Measurements from ENCODE around the gene ABCC6.

Gene ABCC6

GRCh38 chr16:16139806-16140205 is 83.5 kb downstream of the ABCC6 start:
- FAIRE-seq: no peak

GRCh38 chr16:16139061-16139460 is 84.2 kb downstream of the ABCC6 start:
- no peak for FAIRE-seq

DNA sequence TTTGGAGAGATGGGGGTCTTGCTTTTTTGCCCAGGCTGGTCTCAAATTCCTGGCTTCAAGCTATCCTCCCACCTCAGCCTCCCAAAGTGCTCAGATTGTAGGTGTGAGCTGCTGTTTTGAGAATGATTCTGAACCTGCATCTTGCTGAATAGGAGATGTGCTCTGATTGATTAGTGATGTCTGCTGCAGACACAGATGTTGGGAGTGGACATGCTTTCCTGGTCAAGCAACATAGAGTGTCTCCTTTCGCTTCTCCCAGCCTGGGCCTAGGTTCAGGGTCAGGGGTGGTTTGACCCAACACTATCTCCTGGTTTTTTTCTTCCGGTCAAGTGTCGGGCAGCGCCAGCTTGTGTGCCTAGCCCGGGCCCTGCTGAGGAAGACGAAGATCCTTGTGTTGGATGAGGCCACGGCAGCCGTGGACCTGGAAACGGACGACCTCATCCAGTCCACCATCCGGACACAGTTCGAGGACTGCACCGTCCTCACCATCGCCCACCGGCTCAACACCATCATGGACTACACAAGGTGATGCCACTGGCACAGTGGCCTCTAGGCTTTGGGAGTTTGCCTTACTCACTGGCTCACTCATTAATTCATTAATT is 85.2 kb downstream of the ABCC6 start:
- no peak for FAIRE-seq

GRCh38 chr16:16137110-16137509 is 86.2 kb downstream of the ABCC6 start:
- FAIRE-seq: no peak

DNA sequence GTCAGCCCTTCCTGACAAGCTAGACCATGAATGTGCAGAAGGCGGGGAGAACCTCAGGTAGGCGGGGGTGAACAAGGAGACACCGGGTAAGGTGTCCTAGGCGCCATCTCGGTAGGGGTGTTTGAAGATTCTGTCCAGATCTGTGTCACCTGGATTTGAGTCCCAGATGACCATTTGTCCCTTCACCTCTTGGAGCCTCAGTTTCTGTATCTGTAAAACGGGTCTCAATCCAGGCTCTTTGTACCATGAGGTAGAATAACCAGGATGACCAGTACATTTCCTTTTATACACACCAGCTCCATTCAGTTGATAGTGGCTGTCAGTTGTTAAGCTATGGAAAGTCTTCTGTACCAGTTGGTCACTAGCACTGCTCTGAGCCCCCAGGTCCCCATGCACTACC is 86.7 kb downstream of the ABCC6 start:
- no peak for FAIRE-seq

DNA sequence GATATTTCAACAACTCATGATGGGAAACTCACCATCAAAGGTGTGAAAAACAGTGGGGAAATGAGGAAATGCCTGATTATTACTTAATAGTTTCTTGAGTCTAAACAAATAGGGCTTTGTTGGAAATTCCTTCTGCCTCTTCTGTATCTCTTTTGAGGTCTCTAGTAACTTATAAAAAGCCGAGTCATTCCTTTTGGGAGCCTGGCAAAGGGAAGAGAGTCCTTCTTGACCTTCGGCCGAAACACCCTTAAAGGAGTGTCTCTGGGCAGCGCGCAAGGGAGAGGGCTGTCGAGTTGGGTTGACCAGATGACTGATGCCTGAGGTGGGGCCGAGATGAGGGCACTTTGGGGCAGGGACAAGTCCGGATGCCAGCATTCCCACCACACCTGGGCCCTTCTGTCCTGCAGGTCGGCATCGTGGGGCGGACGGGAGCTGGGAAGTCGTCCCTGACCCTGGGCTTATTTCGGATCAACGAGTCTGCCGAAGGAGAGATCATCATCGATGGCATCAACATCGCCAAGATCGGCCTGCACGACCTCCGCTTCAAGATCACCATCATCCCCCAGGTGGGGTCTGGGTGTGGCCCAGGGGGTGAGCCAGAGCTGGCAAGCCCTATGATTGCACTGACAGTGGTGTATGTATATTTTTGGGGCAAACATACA is 89.2 kb downstream of the ABCC6 start:
- no peak for FAIRE-seq

DNA sequence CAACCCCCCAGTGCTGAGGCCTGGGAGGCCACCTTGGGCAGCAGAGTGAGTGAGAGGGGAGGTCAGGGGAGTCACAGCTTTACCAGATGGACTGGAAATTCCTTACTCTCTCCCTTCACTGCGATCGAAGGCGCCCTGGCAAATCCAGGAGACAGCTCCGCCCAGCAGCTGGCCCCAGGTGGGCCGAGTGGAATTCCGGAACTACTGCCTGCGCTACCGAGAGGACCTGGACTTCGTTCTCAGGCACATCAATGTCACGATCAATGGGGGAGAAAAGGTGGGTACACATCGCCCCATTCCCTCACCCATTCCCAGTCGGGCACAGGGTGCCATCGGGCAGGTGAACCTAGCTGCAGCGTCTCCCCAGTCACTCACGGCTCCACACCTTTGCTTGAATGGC is 91.6 kb downstream of the ABCC6 start:
- no peak for FAIRE-seq

DNA sequence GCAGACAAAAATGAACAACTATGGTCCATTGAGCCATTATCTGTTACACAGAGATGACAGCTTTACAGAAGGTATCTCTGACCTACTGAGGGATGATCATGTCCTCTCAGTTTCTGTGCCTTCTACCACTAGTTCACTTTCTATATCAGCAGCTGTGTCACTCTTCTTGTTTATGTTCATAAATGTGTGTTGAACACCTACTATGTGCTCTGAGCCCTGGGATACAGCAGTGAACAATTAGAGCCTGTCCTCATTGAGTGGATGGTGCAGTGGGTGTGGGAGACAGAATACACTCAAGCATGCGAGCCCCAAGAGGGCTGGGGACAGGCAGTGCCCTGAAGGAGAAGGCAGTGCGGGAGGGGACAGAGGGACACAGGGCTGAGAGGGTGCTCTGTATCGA is 92.1 kb downstream of the ABCC6 start:
- no peak for FAIRE-seq

GRCh38 chr16:16127469-16128116 is 95.7 kb downstream of the ABCC6 start:
- FAIRE-seq: peak; percentile 81

GRCh38 chr16:16126896-16127295 is 96.4 kb downstream of the ABCC6 start:
- FAIRE-seq: no peak

DNA sequence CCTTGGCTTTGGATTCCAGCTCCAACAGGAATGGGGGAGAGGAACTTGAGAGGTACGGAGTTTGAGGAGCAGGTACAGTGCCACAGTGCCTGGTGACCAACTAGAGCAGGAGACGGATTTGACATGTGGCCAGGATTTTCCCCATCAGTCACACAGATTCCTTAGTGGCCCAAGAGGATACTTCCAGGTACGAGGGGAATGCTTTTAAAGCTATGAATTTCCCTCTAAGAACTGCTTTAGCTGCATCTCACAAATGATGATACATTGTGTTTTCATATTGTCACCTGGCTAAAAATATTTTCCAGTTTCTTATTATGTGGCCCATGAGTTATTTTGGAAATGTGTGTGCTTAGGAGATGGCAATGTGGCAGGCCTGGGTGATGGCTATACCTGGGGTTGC is 98.3 kb downstream of the ABCC6 start:
- no peak for FAIRE-seq

DNA sequence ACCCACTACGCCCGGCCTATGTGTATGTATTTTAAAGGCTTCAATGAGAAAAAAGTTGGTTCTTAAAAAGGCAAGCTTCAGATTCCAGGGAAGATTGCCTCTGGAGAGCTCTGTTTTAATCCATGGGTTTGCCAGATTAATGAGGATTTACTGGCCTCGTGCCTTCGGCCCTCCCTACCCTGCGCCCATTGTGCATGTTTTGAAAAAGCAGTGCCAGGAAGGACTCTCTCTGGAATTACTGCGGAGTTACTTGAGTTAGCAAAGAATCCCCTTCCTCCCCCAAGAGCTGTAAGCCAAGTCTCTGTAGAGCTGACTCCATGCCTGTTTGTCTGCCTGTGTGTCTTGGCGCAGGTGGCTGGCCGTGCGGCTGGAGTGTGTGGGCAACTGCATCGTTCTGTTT is 98.9 kb downstream of the ABCC6 start:
- FAIRE-seq: no peak

GRCh38 chr16:16122264-16122663 is 101.0 kb downstream of the ABCC6 start:
- FAIRE-seq: no peak

DNA sequence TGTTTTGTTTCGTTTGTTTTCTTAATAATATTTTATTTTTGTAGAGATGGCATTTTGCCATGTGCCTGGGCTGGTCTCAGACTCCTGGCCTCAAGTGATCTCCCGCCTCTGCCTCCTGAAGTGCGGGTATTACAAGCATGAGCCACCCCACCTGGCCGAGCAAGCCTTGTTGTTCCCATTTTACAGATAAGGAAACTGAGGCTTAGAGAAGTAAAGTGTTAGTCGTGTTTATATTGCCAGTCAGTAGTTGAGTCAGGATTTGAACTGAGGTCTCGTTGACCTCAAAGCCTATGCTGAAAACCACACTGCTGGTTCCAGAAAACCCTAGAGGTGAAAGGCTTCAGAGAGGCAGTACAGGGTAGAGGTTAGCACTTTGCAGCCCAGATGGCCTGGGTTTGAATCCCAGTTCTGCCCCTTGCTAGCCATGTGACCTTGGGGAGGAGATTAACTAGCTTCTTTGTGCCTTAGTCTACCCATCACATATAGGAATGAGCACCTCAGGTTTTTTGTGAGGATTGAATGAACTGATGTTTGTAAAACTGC is 102.0 kb downstream of the ABCC6 start:
- FAIRE-seq: no peak

- FAIRE-seq: no peak
Observed at GRCh38 chr16:16120382-16121184, 102.7 kb downstream of the ABCC6 start.

DNA sequence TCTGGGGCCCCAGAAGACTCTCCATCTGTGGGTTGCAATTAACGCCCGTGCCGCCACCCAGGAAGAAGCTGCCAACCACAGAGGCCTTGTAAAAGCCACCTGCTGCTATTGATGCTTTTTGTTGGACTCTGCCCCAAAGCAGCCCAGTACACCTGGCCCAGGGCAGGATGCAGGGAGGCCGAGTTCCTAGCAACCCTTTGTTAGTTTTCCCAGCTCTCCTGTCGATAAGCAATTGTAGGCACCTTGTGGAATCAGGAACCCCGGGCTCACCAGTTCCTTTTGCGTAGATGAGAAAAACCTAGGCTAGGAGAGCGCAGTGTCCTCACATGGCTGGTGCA is 103.3 kb downstream of the ABCC6 start:
- FAIRE-seq: no peak

GRCh38 chr16:16118337-16118736 is 105.0 kb downstream of the ABCC6 start:
- no peak for FAIRE-seq

DNA sequence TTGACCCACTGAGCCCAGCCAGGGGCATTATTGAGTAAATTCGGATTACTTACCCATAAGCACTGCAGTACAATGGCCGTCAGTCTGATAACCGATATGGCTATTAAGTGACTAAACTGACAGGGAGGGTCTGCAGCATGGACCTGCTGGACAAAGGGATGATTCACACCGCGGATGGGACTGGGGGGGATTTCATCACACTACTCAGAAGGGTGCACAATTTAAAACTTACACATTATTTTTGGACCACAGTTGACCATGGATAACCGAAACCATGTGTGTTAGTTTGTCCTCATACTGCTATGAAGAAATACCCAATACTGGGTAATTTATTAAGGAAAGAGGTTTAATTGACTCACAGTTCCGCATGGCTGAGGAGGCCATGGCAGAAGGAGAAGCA is 106.5 kb downstream of the ABCC6 start:
- FAIRE-seq: no peak

GRCh38 chr16:16113076-16113475 is 110.2 kb downstream of the ABCC6 start:
- FAIRE-seq: no peak

DNA sequence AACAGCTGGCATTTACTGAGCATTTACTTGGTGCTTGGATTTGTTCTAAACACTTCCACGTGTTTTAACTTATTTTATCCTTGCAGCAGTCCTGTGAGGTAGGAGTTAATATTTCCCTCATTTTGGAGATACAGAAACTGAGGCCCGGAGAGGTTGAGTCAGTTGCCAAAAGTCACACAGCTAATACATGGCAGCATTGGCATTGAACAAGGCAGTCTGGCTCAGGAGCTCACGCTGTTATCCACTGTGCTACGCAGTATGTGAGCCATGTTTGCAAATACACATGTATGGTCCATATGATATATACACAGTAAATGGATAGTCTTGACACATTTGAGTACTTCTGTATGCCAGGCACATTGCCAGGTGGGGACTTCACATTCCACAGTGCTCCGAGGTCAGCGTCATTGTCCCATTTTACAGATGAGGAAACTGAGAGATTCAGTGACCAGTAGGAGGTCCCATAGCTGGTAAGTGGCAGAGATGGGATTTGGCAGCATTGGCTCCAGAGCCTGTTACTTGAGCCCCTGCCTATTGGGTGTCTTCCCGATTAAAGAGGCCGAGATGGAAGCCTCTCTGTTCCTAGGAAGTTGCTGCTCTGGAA is 110.7 kb downstream of the ABCC6 start:
- no peak for FAIRE-seq

GRCh38 chr16:16111639-16112038 is 111.7 kb downstream of the ABCC6 start:
- no peak for FAIRE-seq

DNA sequence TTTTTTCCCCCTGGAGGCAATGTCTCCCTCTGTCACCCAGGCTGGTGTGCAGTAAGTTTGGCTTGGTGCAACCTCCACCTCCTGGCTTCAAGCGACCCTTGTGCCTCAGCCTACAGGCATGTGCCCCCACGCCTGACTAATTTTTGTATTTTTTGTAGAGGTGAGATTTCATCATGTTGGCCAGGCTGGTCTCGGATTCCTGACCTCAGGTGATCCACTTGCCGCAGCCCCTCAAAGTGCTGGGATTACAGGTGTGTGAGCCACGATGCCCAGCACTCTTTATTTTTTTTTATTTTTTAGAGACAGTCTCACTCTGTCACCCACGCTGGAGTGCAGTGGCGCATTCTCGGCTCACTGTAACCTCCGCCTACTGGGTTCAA is 113.2 kb downstream of the ABCC6 start:
- no peak for FAIRE-seq

GRCh38 chr16:16109453-16110110 is 113.7 kb downstream of the ABCC6 start:
- FAIRE-seq: no peak
